HepG2 (cell line): ENCODE results near the gene LIF. TPM values are rescaled to one million over a fixed set of nuclear protein-coding genes. Genes with fewer than 3 reads are reported as not detected.

Experiments used
- ATAC-seq: fragments of 200-7000 bp; cut with Tn5 transposase; 3 replicates; pipeline ENCODE4 v1.9.1; 2020; ENCODE audit warnings: mild to moderate bottlenecking, moderate library complexity
- BruUV-seq: library from RNA; stranded (reverse); fragments of 400-500 nt; replicated peaks from 2 replicates; lab custom pipeline; 2021; lab: Mats Ljungman, UMichigan
- CTCF ChIA-PET: fragments of 300-600 bp; formaldehyde crosslinking; extraction: SDS; loops from one replicate; lab custom pipeline; 2021; ENCODE audit warnings: low total read pairs, inconsistent platforms, low intra/inter-chr PET ratio; lab: Yijun Ruan, JAX
- POLR2A ChIA-PET: fragments of 350-600 bp; sonication (Branson Sonifier 250); formaldehyde crosslinking; loops from one replicate; lab custom pipeline; 2020; ENCODE audit warnings: antibody characterized with exemption, inconsistent platforms; lab: Yijun Ruan, JAX
- DNase-seq: peaks from one replicate; pipeline ENCODE4 v3.0.0-alpha.2; 2015; ENCODE audit warnings: low spot score
- FAIRE-seq: peaks from 3 replicates; lab custom pipeline; 2011; peaks lifted over from hg19 to GRCh38; lab: Jason Lieb, UNC
- H2AFZ ChIP-seq: one replicate; pipeline ENCODE4 v1.6.1; 2011; ENCODE audit warnings: low read length, inconsistent platforms
- H3K27ac ChIP-seq: fragments of 300-600 bp; 3 replicates; pipeline ENCODE4 v1.8.0; 2011; ENCODE audit warnings: mixed run types, mild to moderate bottlenecking, mixed read lengths, low read length, inconsistent platforms; ENCODE audit not compliant: insufficient read depth; ENCODE audit errors: extremely low read length
- H3K27me3 ChIP-seq, 2 experiments: fragments of 200-600 bp in 1 of 2; 2 replicates in 1 of 2; 3 replicates in 1 of 2; pipeline versions ENCODE4 v1.6.0 to v1.8.0; 2011; ENCODE audit warnings: low read length in 2 of 2, mild to moderate bottlenecking in 2 of 2, moderate library complexity in 2 of 2, inconsistent platforms in 1 of 2; ENCODE audit not compliant: insufficient read depth in 2 of 2, control insufficient read depth in 1 of 2
- H3K36me3 ChIP-seq, 2 experiments: fragments of 200-600 bp in 1 of 2; replicated peaks in 1 of 2; 2 replicates in 1 of 2; 3 replicates in 1 of 2; pipeline versions ENCODE4 v1.5.1 to v1.8.0; 2011; ENCODE audit warnings: low read length in 2 of 2, inconsistent platforms in 1 of 2; ENCODE audit not compliant: insufficient read depth in 2 of 2, control insufficient read depth in 1 of 2
- H3K4me1 ChIP-seq: 2 replicates; pipeline ENCODE4 v1.5.1; 2012; ENCODE audit warnings: low read length, inconsistent platforms; ENCODE audit not compliant: insufficient read depth
- H3K4me2 ChIP-seq: 2 replicates; pipeline ENCODE4 v1.6.0; 2011; ENCODE audit warnings: low read depth, low read length, inconsistent platforms
- H3K4me3 ChIP-seq, 3 experiments: fragments of 200-600 bp in 1 of 3; sonication (generic), shearing (Covaris generic) in 1 of 3; replicated peaks in 1 of 3; 2 replicates each; pipeline ENCODE4 v1.5.1; 2011 to 2016; ENCODE audit warnings: low read length in 3 of 3, inconsistent platforms in 2 of 3, low read depth in 2 of 3, mild to moderate bottlenecking in 2 of 3, control low read depth in 1 of 3, mixed read lengths in 1 of 3; ENCODE audit not compliant: insufficient read depth in 1 of 3
- H3K79me2 ChIP-seq: one replicate; pipeline ENCODE4 v1.6.1; 2011; ENCODE audit warnings: low read length, inconsistent platforms; ENCODE audit not compliant: insufficient read depth
- H3K9ac ChIP-seq: 2 replicates; pipeline ENCODE4 v1.6.0; 2011; ENCODE audit warnings: mild to moderate bottlenecking, low read depth, low read length, inconsistent platforms; ENCODE audit not compliant: insufficient read depth
- H3K9me3 ChIP-seq: 2 replicates; pipeline ENCODE4 v1.5.1; 2012; ENCODE audit warnings: mild to moderate bottlenecking, low read length
- H4K20me1 ChIP-seq: 2 replicates; pipeline ENCODE4 v1.6.0; 2011; ENCODE audit warnings: inconsistent platforms, mild to moderate bottlenecking, low read length, moderate library complexity; ENCODE audit not compliant: insufficient read depth
- MXI1 ChIP-seq: IDR thresholded peaks from 3 replicates; pipeline ENCODE4 v1.6.1; 2012; ENCODE audit warnings: low read depth, low read length, inconsistent platforms, borderline replicate concordance
- TFE3 ChIP-seq: IDR thresholded peaks from 2 replicates; pipeline ENCODE4 v1.6.1; 2016
- ZNF263 ChIP-seq: sonication (generic); formaldehyde crosslinking; IDR thresholded peaks from 2 replicates; pipeline ENCODE4 v1.4.0; 2020; ENCODE audit warnings: missing genetic modification reagents
- ZNF382 ChIP-seq: sonication (generic); formaldehyde crosslinking; IDR thresholded peaks from 2 replicates; pipeline ENCODE4 v1.5.0; 2020; ENCODE audit warnings: missing genetic modification reagents, mild to moderate bottlenecking, borderline replicate concordance
- ZNF407 ChIP-seq: sonication (generic); formaldehyde crosslinking; IDR thresholded peaks from one replicate; pipeline ENCODE4 v1.5.1; 2020; ENCODE audit warnings: mild to moderate bottlenecking, missing genetic modification reagents; ENCODE audit errors: not compliant biosample characterization
- WGBS: methylation state at CpG from one replicate; pipeline ENCODE4 v1.1.6; 2017; ENCODE audit warnings: low lambda C conversion rate; 5-methylcytosine and 5-hydroxymethylcytosine counted together
- in situ Hi-C: cut with HindIII; loops from 2 replicates; pipeline ENCODE4 v1.10.0; 2017; ENCODE audit warnings: low pct_unique_long_range_greater_than_20kb; ENCODE audit not compliant: extremely low pct_ligation_motif_present
- intact Hi-C: fragments of 100-400 bp; cut with micrococcal nuclease; formaldehyde crosslinking; loops from one replicate; pipeline ENCODE4 v1.10.0; 2022; ENCODE audit not compliant: unreplicated experiment
- polyA plus RNA-seq, 8 experiments: library from polyadenylated mRNA; depleted of rRNA in 3 of 8; stranded (reverse) in 7 of 8; unstranded in 1 of 8; fragments of >200 nt; fragmentation: Illumina TruSeq in 4 of 8; extraction: Trizol in 4 of 8; gene quantifications; 2 replicates each; pipeline versions ENCODE4 v1.2.1 to v1.2.3, GENCODE V29; 2011 to 2016; ENCODE audit warnings: low read depth in 4 of 8, missing spikeins in 1 of 8, mixed read lengths in 1 of 8; ENCODE audit not compliant: insufficient read depth in 1 of 8
- total RNA-seq, 5 experiments: library from RNA; depleted of rRNA; stranded (reverse); fragments of >200 nt; fragmentation: Illumina TruSeq; extraction: Trizol; gene quantifications; 2 replicates each; pipeline ENCODE4 v1.2.3, GENCODE V29; 2016; ENCODE audit warnings: low read depth in 1 of 5
- TF ChIP-seq, protein P1 (sequence below): sonication (generic); formaldehyde crosslinking; IDR thresholded peaks from 2 replicates; pipeline ENCODE4 v1.5.1; 2020; ENCODE audit warnings: missing genetic modification reagents, mild to moderate bottlenecking, borderline replicate concordance
- TF ChIP-seq, protein P2 (sequence below): sonication (generic); formaldehyde crosslinking; IDR thresholded peaks from 2 replicates; pipeline ENCODE4 v1.5.0; 2020; ENCODE audit warnings: missing genetic modification reagents

LIF gene
- total and polyA plus RNA-seq, 2 of the 13 experiments (the other 11 are each of a cell fraction or from before 2014, with no cell fraction given): 3.6 to 8.5 TPM

DNA sequence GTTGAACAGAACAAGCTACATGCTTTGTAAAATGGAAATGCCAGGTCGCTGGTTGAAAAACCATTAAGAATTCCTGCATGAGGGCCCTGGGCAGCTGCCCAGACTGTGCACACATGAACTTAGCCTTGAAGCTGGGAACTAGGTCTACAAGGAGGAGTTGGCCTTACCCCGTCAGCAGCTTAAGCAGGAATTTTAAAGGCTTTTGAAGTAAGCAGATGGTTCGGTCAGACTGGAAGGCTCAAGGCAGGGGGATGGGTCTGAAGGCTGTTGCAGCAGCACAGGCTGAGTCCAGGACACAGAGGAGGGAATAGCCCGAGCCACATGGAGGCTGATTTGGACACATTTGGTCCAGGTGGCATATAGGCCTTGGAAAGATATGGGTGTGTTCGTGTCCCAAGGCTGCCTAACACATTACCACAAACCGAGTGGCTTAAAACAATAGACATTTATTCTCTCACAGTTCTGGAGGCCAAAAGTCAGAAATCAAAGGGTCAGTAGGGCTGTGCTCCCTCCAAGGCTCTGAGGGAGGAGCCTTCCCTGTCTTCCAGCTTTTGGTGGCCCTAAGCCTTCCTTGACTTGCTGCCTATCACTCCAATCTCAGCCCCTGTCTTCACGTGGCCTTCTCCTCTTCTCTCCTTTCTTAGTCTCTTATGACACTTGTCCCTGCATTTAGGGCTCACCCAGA is 11.6 kb downstream of the LIF start:
- peak; percentile 35 for ATAC-seq
- no peaks in the 10 kb centered on the region for H4K20me1 ChIP-seq
- in situ Hi-C loops: no loop called here
- peaks cover 40% of the 10 kb centered on the region for H3K4me1 ChIP-seq
- 0 out of 6 replicates have a peak overlapping the region, but pooled peaks of 1 of the 3 experiments have one; percentile 31 for H3K4me3 ChIP-seq
- no peak for FAIRE-seq
- TF ChIP-seq TFE3 (no peak), MXI1 (no peak), ZNF263 (CRISPR knock-in tag) (peak; percentile 73; the same call in 1 of the 2 replicates), ZNF382 (no peak), ZNF407 (CRISPR knock-in tag) (no peak)
- TF ChIP-seq, protein P1, sequence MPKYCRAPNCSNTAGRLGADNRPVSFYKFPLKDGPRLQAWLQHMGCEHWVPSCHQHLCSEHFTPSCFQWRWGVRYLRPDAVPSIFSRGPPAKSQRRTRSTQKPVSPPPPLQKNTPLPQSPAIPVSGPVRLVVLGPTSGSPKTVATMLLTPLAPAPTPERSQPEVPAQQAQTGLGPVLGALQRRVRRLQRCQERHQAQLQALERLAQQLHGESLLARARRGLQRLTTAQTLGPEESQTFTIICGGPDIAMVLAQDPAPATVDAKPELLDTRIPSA (CRISPR knock-in tag): no peak
- TF ChIP-seq, protein P2, sequence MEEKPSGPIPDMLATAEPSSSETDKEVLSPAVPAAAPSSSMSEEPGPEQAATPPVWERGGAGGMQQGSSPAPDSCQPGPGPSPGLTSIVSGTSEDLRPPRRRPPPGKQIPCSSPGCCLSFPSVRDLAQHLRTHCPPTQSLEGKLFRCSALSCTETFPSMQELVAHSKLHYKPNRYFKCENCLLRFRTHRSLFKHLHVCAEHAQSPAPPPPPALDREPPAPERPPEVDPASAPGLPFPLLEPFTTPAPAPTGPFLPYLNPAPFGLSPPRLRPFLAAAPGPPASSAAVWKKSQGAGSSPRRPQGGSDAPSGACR (CRISPR knock-in tag): no peak
- H2AFZ ChIP-seq: no peak overlapping the region
- no peak overlapping the region for H3K9ac ChIP-seq
- no peaks in the 10 kb centered on the region for H3K36me3 ChIP-seq
- H3K27me3 ChIP-seq: peaks cover 6 to 51% of the 10 kb centered on the region in 2 experiments; a peak in 4 of 5 replicates
- H3K4me2 ChIP-seq: peak overlapping the region; percentile 43
- intact Hi-C loops: no loop called here
- no TSS peak for BruUV-seq
- no peak overlapping the region for H3K27ac ChIP-seq
- WGBS: 0% methylated on average over 6 of the region's 7 CpGs
- DNase-seq: no peak
- no peaks in the 10 kb centered on the region for H3K9me3 ChIP-seq
- H3K79me2 ChIP-seq: no peaks in the 10 kb centered on the region
- POLR2A ChIA-PET: interaction anchor here (0.9 kb wide), 1 partner anchor 13 kb away, joined by 3 read pairs; no protein-coding TSS in a partner anchor
- CTCF ChIA-PET: no interaction called here
